Body of pancreas (tissue), 4 donors: ENCODE data around the gene FADS3.

Experiments used
- POLR2A ChIP-seq, 3 donors: fragments of 450-650 bp; IDR thresholded peaks; one replicate each; pipeline ENCODE4 v1.6.1; 2016; ENCODE audit warnings: antibody characterized with exemption in 3 of 3, mild to moderate bottlenecking in 2 of 3
- TF ChIP-seq, protein P1 (sequence below), 7 experiments: fragments of 450-650 bp in 4 of 7; fragments of 200-600 bp in 3 of 7; sonication (generic) in 3 of 7; IDR thresholded peaks; one replicate each; pipeline ENCODE4 v1.5.1; 2016 to 2019; ENCODE audit warnings: antibody characterized with exemption in 7 of 7

DNA sequence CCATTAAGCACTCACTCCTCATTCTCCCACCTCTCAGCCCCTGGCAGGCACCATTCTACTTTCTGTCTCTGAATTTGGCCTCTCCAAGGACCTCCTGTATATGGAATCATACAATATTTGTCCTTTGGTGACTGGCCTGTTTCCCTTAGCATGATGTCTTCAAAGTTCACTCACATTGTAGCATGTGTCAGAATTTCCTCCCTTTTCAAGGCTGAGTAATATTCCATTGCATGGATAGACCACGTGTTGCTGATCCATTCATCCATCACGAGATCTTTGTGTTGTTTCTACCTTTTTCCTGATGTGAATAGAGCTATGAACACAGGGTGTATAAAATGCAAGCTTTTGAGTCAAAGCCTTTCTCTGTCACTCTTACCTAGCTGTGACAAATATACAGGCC is 51.6 kb downstream of the FADS3 start:
- TF ChIP-seq, protein P1, sequence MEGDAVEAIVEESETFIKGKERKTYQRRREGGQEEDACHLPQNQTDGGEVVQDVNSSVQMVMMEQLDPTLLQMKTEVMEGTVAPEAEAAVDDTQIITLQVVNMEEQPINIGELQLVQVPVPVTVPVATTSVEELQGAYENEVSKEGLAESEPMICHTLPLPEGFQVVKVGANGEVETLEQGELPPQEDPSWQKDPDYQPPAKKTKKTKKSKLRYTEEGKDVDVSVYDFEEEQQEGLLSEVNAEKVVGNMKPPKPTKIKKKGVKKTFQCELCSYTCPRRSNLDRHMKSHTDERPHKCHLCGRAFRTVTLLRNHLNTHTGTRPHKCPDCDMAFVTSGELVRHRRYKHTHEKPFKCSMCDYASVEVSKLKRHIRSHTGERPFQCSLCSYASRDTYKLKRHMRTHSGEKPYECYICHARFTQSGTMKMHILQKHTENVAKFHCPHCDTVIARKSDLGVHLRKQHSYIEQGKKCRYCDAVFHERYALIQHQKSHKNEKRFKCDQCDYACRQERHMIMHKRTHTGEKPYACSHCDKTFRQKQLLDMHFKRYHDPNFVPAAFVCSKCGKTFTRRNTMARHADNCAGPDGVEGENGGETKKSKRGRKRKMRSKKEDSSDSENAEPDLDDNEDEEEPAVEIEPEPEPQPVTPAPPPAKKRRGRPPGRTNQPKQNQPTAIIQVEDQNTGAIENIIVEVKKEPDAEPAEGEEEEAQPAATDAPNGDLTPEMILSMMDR (IDR thresholded peaks at IDR 0.05): no peak
- no peak for TF ChIP-seq POLR2A (IDR thresholded peaks at IDR 0.05)
